HG03039 (cell line): ENCODE measurements around the gene BTBD19.
"Not testable (repeated sequence)": the region's sequence is repeated elsewhere in the genome, so short reads cannot be mapped to it uniquely, and the experiment has no call there.

Source experiments
- ATAC-seq: cut with Tn5 transposase; IDR thresholded peaks from one replicate; pipeline ENCODE4 v1.9.1; 2021; ENCODE audit warnings: mild to moderate bottlenecking, moderate library complexity; ENCODE audit not compliant: unreplicated experiment

BTBD19 gene

GRCh38 chr1:44808938-44809917, 905 bp downstream of the BTBD19 start:
- ATAC-seq = peak; percentile 33

- no peak for ATAC-seq
Observed at GRCh38 chr1:44810101-44810761, 1.9 kb downstream of the BTBD19 start.

DNA sequence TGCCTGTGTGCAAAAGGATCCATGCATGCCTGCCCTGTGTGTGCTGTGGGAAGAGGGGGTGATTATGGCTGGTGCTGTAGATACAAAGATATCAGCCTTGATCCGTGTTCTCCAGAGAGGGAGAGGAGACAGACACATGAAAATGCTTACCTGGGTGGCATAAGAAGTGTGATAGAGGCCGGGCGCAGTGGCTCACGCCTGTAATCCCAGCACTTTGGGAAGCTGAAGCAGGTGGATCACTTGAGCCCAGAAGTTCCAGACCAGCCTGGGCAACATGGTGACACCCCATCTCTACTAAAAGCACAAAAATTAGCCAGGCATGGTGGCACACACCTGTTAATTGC, 2.4 kb downstream of the BTBD19 start:
- ATAC-seq = not testable (repeated sequence)

DNA sequence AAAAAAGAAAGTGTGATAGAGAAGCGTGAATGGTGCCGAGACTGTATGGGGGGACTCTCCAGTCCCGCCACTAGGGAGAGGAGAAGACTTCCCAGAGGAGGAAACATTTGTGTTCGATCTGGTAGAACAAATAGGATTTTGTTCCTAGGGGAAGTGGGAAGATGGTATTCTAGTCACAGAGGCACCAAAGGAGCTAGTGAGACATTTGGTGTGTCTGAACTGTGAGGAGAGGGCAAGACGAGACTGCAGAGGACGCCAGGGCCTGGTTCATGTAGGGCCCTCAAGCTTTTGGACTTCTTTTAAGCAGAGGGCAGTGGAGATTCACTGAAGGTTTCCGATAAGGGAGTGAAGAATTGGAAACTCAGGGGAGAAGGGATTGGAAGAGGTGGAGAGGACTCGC, 2.9 kb downstream of the BTBD19 start:
- ATAC-seq = no peak

DNA sequence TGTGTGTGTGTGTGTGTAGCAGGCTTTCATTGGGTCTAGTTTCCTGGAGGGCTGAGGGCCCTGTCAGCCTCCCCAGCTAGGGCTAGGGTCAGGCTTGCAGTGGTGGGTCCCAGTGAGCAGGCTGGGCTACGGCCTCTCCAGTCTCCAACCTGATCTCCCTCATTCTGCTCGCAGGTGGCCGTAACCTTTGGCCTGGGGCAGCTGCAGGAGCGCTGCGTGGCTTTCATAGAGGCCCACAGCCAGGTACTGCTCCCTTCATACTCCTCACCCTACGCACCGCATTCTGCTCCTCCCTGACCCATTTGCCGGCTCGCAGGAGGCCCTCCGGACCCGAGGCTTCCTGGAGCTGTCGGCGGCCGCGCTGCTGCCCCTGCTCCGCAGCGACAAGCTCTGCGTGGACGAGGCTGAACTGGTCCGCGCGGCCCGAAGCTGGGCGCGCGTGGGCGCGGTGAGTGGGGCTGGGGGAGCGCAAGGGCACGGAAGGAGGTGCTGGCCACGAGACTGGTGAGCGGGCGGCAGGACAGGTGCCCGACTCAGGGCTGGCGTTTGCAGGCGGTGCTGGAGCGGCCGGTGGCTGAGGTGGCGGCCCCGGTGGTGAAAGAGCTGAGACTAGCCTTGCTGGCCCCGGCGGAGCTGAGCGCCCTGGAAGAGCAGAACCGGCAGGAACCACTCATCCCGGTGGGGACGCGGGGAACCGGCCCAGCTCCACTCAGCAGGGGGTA, 4.7 kb downstream of the BTBD19 start:
- ATAC-seq = no peak

GRCh38 chr1:44815926-44816325, 7.6 kb downstream of the BTBD19 start:
- ATAC-seq = not testable (repeated sequence)

GRCh38 chr1:44817307-44817706, 9.0 kb downstream of the BTBD19 start:
- ATAC-seq = no peak

GRCh38 chr1:44817771-44818495, 9.6 kb downstream of the BTBD19 start:
- ATAC-seq = no peak

GRCh38 chr1:44819196-44819607, 10.9 kb downstream of the BTBD19 start:
- no peak for ATAC-seq

- peak; percentile 54 for ATAC-seq
Observed at GRCh38 chr1:44819608-44820327, 11.4 kb downstream of the BTBD19 start.

GRCh38 chr1:44820328-44821239, 12.3 kb downstream of the BTBD19 start:
- no peak for ATAC-seq

DNA sequence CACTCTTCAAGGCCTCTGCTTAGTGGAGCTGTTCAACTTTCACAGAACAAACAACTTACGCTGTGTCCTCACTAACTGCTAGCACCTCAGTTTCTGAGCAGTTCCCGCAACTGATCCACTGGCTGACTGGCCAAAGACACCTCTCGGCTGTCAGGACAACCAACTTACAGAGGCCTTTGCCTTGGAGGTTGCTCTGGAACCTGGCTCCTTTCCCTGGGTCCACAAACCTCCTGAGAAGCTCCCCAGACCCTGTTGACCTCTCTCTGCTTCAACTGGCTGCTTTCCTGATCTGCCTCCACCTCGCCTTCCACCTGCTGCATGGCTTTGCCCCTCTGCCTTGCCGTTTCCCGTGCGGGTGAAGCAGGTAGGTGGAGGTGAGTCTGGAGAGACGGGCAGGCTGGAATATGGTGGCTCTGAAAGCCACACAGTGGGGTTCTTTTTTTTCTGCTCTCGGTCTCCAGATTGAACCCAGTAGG, 13.0 kb downstream of the BTBD19 start:
- ATAC-seq = no peak

- ATAC-seq = no peak
Observed at GRCh38 chr1:44822131-44822701, 13.9 kb downstream of the BTBD19 start.

DNA sequence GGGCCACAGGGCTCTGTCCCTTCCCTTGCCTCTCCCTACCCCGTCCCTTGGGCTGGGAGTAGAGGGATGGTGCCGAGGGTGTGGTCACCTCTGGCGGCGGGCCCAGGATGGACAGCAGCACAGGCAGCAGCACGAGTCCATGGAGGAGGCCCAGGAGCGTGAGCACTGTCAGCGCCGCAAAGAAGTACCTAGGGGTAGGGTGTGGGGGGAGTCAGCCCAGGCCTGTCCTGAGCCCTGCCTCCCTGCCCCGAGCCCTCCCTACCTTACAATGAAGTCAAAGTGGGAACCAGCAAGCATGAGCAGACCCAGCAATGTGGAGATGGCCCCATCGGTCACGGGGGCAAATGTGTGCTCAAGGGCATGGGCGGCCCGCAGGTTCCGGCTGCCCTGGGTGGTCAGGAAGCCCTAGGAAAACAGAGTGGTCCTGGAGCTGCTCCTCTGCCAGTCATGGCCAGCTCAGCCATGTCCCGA, 14.7 kb downstream of the BTBD19 start:
- ATAC-seq = no peak

DNA sequence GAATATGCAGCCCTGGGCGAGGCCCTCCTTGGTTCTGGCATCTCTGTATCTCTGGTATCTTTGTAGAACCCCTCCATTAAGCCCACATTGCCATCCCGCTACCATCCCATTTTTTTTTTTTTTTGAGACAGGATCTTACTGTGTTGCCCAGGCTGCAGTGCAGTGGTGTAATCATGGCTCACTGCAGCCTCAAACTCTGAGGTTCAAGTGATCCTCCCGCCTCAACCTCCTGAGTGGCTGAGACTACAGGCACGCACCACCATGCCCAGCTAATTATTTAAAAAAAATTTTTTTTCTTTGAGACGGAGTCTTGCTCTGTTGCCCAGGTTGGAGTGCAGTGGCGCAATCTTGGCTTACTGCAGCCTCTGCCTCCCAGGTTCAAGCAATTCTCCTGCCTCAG, 16.1 kb downstream of the BTBD19 start:
- not testable (repeated sequence) for ATAC-seq

DNA sequence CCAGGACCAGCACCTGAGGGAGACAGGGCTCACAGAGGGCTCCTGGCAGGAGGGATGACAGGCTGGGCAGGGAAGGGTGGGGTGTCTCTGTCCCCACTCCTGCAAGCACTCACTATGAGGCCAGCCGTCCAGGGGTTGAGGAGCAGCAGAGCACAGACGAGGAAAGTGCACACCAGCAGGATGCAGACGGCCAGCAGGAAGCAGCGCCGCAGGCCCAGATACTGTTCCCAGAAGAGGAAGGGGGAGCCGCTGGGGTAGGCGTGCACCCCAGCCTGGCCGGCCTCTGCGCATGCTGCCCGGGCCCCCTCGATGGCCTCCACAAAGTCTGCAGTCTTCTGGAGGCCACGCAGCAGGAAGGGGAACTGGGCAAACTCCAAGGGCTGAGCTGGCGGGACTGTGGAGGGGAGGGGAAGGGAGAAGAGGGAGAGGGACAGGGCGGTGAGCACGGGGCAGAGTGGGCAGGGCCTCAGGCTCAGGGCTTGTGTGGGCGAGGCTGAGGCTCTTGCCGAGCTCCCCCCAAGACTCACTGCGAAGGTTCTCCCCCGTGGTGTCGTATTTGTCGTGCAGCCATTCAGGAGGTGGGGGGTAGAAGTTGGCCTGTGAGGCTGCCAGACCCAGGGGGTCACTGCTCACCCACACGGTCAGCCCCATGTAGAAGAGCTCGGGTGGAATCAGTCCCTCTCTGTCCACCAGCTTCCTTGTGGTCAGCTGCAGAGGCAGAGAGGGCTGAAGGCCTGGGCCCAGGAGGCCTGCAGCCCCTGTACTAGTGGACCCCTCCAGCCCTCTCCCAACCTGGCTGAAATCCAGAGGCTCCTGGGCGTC, 18.3 kb downstream of the BTBD19 start:
- ATAC-seq = no peak

GRCh38 chr1:44827197-44828002, 19.1 kb downstream of the BTBD19 start:
- ATAC-seq = no peak
